HepG2 (cell line): ENCODE data around the gene GSTM4. TPM values are rescaled to one million over a fixed set of nuclear protein-coding genes. Genes with fewer than 3 reads are reported as not detected.

Experiments
- CCDC6 ChIP-seq: sonication (generic); formaldehyde crosslinking; IDR thresholded peaks from 2 replicates; pipeline ENCODE4 v1.8.1; 2022; ENCODE audit warnings: mild to moderate bottlenecking, missing genetic modification reagents, moderate library complexity
- CEBPG ChIP-seq: IDR thresholded peaks from 2 replicates; pipeline ENCODE4 v1.6.1; 2016
- HNRNPL ChIP-seq: fragments of 200-400 bp; formaldehyde crosslinking; IDR thresholded peaks from 2 replicates; pipeline ENCODE4 v1.6.1; 2017; ENCODE audit warnings: mild to moderate bottlenecking, low read depth, low read length
- KLF15 ChIP-seq: sonication (generic); formaldehyde crosslinking; IDR thresholded peaks from 2 replicates; pipeline ENCODE4 v1.8.1; 2023; ENCODE audit warnings: borderline replicate concordance, mild to moderate bottlenecking, inconsistent platforms, missing genetic modification reagents, mixed read lengths
- MED13 ChIP-seq: sonication (generic); formaldehyde crosslinking; IDR thresholded peaks from 2 replicates; pipeline ENCODE4 v1.5.0; 2020; ENCODE audit warnings: missing genetic modification reagents
- MZF1 ChIP-seq: sonication (generic); formaldehyde crosslinking; IDR thresholded peaks from 2 replicates; pipeline ENCODE4 v1.8.1; 2023; ENCODE audit warnings: mild to moderate bottlenecking, missing genetic modification reagents, borderline replicate concordance
- NR2F6 ChIP-seq, 2 experiments: IDR thresholded peaks; 2 replicates each; pipeline ENCODE4 v1.6.1; 2016; ENCODE audit warnings: antibody characterized with exemption in 1 of 2, mild to moderate bottlenecking in 1 of 2
- RFXANK ChIP-seq: IDR thresholded peaks from 2 replicates; pipeline ENCODE4 v1.6.1; 2016
- STAG1 ChIP-seq: sonication (generic); formaldehyde crosslinking; IDR thresholded peaks from 2 replicates; pipeline ENCODE4 v1.4.0; 2020; ENCODE audit warnings: missing genetic modification reagents
- TMF1 ChIP-seq: sonication (generic); formaldehyde crosslinking; IDR thresholded peaks from 2 replicates; pipeline ENCODE4 v1.8.1; 2022; ENCODE audit warnings: low read depth, missing genetic modification reagents
- ZBTB20 ChIP-seq: sonication (generic); formaldehyde crosslinking; IDR thresholded peaks from 2 replicates; pipeline ENCODE4 v1.8.1; 2023; ENCODE audit warnings: missing genetic modification reagents, low read depth, mild to moderate bottlenecking, borderline replicate concordance
- ZMAT5 ChIP-seq: sonication (generic); formaldehyde crosslinking; IDR thresholded peaks from 2 replicates; pipeline ENCODE4 v1.5.0; 2020; ENCODE audit warnings: mild to moderate bottlenecking, low read depth, missing genetic modification reagents, borderline replicate concordance
- ZNF331 ChIP-seq: sonication (generic); formaldehyde crosslinking; IDR thresholded peaks from 2 replicates; pipeline ENCODE4 v1.4.0; 2020; ENCODE audit warnings: missing genetic modification reagents
- polyA plus RNA-seq, 8 experiments: library from polyadenylated mRNA; depleted of rRNA in 3 of 8; stranded (reverse) in 7 of 8; unstranded in 1 of 8; fragments of >200 nt; fragmentation: Illumina TruSeq in 4 of 8; extraction: Trizol in 4 of 8; gene quantifications; 2 replicates each; pipeline versions ENCODE4 v1.2.1 to v1.2.3, GENCODE V29; 2011 to 2016; ENCODE audit warnings: low read depth in 4 of 8, missing spikeins in 1 of 8, mixed read lengths in 1 of 8; ENCODE audit not compliant: insufficient read depth in 1 of 8
- total RNA-seq, 5 experiments: library from RNA; depleted of rRNA; stranded (reverse); fragments of >200 nt; fragmentation: Illumina TruSeq; extraction: Trizol; gene quantifications; 2 replicates each; pipeline ENCODE4 v1.2.3, GENCODE V29; 2016; ENCODE audit warnings: low read depth in 1 of 5
- TF ChIP-seq, protein P1 (sequence below): sonication (generic); formaldehyde crosslinking; IDR thresholded peaks from 2 replicates; pipeline ENCODE4 v1.8.0; 2023; ENCODE audit warnings: mild to moderate bottlenecking, missing genetic modification reagents
- TF ChIP-seq, protein P2 (sequence below): sonication (generic); formaldehyde crosslinking; IDR thresholded peaks from 2 replicates; pipeline ENCODE4 v1.4.0; 2020; ENCODE audit warnings: missing genetic modification reagents
- TF ChIP-seq, protein P3 (sequence below): sonication (generic); formaldehyde crosslinking; IDR thresholded peaks from 2 replicates; pipeline ENCODE4 v1.5.0; 2020; ENCODE audit warnings: mild to moderate bottlenecking, missing genetic modification reagents, moderate library complexity
- TF ChIP-seq, protein P4 (sequence below): sonication (generic); formaldehyde crosslinking; IDR thresholded peaks from 2 replicates; pipeline ENCODE4 v1.8.1; 2023; ENCODE audit warnings: mild to moderate bottlenecking, moderate library complexity, missing genetic modification reagents
- TF ChIP-seq, protein P5 (sequence below): sonication (generic); formaldehyde crosslinking; IDR thresholded peaks from 2 replicates; pipeline ENCODE4 v1.4.0; 2020; ENCODE audit warnings: missing genetic modification reagents

The GSTM4 gene
- total and polyA plus RNA-seq, 2 of the 13 experiments (the other 11 are each of a cell fraction or from before 2014, with no cell fraction given): 25.3 to 40.8 TPM

DNA sequence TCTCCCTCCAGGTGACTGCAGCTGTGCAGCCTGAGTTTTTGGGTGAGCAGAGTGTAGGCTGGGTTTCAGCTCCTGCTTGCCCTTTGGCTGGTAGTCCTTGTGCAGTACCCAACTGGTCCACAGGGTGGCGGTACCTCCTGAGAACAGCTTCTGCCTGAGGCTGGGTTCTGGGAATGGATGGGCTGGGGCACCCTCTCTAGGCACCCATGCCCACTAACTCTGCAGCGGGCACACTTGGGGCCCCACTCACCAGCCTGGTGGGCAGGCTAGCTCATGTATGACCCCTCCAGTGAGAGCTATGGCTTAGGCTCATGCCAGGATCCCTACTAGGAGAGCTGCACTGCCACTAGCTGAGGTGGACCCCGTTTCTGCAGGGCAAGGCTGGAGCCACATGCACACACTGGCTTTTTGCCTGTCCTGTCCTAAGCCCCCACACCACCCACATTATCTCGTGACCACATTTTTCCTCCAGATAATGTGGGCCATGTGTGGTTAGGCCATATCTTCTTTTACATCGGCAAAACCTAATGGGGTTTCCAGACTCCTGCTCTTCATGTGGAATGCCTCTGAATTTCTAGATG lies 15.5 kb upstream of the GSTM4 start (continued):
- TF ChIP-seq, protein P1, sequence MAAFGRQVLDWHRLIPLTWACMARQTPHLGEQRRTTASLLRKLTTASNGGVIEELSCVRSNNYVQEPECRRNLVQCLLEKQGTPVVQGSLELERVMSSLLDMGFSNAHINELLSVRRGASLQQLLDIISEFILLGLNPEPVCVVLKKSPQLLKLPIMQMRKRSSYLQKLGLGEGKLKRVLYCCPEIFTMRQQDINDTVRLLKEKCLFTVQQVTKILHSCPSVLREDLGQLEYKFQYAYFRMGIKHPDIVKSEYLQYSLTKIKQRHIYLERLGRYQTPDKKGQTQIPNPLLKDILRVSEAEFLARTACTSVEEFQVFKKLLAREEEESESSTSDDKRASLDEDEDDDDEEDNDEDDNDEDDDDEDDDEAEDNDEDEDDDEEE (CRISPR knock-in tag): 0 out of 2 replicates have a peak, but pooled peaks have one; percentile 55
- TF ChIP-seq NR2F6 (IDR thresholded peaks at IDR 0.05) (no peak), NR2F6 (CRISPR knock-in tag; IDR thresholded peaks at IDR 0.05) (0 out of 2 replicates have a peak, but pooled peaks have one; percentile 9), CCDC6 (CRISPR knock-in tag) (no peak), ZNF331 (CRISPR knock-in tag) (no peak), ZMAT5 (no peak), RFXANK (no peak), STAG1 (CRISPR knock-in tag) (peak; percentile 75), MED13 (CRISPR knock-in tag) (no peak), ZBTB20 (CRISPR knock-in tag) (no peak), MZF1 (no peak), KLF15 (no peak), HNRNPL (peak; percentile 66; the same call in 1 of the 2 replicates), CEBPG (CRISPR knock-in tag) (no peak), TMF1 (CRISPR knock-in tag) (no peak)
- TF ChIP-seq, protein P2, sequence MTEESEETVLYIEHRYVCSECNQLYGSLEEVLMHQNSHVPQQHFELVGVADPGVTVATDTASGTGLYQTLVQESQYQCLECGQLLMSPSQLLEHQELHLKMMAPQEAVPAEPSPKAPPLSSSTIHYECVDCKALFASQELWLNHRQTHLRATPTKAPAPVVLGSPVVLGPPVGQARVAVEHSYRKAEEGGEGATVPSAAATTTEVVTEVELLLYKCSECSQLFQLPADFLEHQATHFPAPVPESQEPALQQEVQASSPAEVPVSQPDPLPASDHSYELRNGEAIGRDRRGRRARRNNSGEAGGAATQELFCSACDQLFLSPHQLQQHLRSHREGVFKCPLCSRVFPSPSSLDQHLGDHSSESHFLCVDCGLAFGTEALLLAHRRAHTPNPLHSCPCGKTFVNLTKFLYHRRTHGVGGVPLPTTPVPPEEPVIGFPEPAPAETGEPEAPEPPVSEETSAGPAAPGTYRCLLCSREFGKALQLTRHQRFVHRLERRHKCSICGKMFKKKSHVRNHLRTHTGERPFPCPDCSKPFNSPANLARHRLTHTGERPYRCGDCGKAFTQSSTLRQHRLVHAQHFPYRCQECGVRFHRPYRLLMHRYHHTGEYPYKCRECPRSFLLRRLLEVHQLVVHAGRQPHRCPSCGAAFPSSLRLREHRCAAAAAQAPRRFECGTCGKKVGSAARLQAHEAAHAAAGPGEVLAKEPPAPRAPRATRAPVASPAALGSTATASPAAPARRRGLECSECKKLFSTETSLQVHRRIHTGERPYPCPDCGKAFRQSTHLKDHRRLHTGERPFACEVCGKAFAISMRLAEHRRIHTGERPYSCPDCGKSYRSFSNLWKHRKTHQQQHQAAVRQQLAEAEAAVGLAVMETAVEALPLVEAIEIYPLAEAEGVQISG (CRISPR knock-in tag): 0 out of 2 replicates have a peak, but pooled peaks have one; percentile 40
- TF ChIP-seq, protein P3, sequence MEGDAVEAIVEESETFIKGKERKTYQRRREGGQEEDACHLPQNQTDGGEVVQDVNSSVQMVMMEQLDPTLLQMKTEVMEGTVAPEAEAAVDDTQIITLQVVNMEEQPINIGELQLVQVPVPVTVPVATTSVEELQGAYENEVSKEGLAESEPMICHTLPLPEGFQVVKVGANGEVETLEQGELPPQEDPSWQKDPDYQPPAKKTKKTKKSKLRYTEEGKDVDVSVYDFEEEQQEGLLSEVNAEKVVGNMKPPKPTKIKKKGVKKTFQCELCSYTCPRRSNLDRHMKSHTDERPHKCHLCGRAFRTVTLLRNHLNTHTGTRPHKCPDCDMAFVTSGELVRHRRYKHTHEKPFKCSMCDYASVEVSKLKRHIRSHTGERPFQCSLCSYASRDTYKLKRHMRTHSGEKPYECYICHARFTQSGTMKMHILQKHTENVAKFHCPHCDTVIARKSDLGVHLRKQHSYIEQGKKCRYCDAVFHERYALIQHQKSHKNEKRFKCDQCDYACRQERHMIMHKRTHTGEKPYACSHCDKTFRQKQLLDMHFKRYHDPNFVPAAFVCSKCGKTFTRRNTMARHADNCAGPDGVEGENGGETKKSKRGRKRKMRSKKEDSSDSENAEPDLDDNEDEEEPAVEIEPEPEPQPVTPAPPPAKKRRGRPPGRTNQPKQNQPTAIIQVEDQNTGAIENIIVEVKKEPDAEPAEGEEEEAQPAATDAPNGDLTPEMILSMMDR (CRISPR knock-in tag): peak; percentile 90
- TF ChIP-seq, protein P4, sequence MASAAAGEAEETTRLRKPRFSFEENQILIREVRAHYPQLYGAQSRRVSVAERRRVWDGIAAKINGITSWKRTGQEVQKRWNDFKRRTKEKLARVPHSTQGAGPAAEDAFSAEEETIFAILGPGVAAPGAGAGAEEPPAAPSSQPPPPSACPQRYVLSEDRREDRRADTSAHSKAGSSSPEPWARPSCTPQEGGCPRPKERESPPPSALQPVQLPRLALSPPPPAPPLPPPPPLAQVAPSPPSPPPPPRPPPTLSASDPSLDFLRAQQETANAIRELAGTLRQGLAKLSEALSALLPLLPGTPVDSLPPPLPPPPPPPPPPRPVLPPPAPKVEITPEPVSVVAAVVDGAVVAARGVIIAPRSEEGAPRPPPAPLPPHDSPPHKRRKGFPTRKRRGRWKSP: no peak
- TF ChIP-seq, protein P5, sequence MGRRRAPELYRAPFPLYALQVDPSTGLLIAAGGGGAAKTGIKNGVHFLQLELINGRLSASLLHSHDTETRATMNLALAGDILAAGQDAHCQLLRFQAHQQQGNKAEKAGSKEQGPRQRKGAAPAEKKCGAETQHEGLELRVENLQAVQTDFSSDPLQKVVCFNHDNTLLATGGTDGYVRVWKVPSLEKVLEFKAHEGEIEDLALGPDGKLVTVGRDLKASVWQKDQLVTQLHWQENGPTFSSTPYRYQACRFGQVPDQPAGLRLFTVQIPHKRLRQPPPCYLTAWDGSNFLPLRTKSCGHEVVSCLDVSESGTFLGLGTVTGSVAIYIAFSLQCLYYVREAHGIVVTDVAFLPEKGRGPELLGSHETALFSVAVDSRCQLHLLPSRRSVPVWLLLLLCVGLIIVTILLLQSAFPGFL (CRISPR knock-in tag): no peak
